Effector CD4-positive, alpha-beta T cell (primary cell): Measurements from ENCODE around the gene BHMT.
"Not testable (repeated sequence)": the region's sequence is repeated elsewhere in the genome, so short reads cannot be mapped to it uniquely, and the experiment has no call there.

Experiments
- DNase-seq: peaks from one replicate; pipeline ENCODE4 v3.0.0-alpha.2; 2020

BHMT gene

DNA sequence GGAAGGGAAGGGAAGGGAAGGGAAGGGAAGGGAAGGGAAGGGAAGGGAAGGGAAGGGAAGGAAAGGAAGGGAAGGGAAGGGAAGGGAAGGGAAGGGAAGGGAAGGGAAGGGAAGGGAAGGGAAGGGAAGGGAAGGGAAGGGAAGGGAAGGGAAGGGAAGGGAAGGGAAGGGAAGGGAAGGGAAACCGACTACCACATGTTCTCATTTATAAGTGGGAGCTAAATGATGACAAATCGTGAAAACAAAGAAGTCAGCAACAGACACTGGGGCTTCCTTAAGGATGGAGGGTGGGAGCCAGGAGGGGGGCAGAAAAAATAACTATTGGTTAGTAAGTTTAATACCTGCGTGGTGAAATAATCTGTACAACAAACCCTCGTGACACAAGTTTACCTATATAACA, 68.8 kb downstream of the BHMT start:
- not testable (repeated sequence) for DNase-seq

DNA sequence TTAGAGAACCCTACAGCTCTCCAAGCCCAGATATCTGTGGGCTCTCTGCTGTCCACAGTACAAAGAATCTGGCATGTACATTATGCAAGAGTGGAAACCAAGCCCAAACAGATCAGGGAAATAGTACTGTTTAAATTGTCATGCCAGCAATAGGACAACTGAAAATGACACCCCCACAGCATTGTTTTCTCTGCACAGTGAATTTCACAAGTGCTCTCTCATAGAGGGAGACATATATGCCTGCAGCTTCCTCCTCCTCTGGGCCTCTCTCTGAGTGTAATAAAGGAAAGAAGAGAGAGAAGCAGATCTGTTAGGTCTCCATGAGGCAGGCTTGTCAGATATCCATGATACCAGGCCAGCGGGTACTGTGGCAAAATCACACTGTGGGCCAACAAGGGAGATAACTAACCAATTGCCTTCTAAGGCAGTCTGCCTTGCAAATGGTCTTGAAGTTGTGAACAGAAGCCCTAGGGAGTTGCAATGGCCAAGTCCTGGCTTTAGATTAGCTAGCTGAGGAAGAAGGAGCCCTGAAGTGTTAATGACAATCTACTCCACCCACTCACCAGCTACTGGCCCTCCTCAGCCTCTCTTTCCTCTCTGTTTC, 69.9 kb downstream of the BHMT start:
- no peak for DNase-seq
